T-cell (primary cell): Measurements from ENCODE around the gene PPDPF. TPM values are rescaled to one million over a fixed set of nuclear protein-coding genes. Genes with fewer than 3 reads are reported as not detected.

ENCODE experiments used
- ATAC-seq, 4 experiments: fragments of 200-7000 bp in 3 of 4; fragments of 150-1000 bp in 1 of 4; cut with Tn5 transposase; replicated peaks in 1 of 4; 1 replicate in 3 of 4; 2 replicates in 1 of 4; pipeline ENCODE4 v1.10.0; 2021; ENCODE audit warnings: moderate library complexity in 3 of 4, mild to moderate bottlenecking in 2 of 4, moderate number of reproducible peaks in 1 of 4
- CTCF ChIA-PET, 2 donors: fragments of 300-600 bp; sonication (Branson Sonifier 250); formaldehyde crosslinking; loops; one replicate each; lab custom pipeline; 2022; ENCODE audit warnings: antibody characterized with exemption in 2 of 2; lab: Charles Lee
- POLR2A ChIA-PET, 2 donors: fragments of 300-600 bp; sonication (Branson Sonifier 250); formaldehyde crosslinking; loops; one replicate each; lab custom pipeline; 2022; ENCODE audit warnings: antibody characterized with exemption in 2 of 2; lab: Charles Lee
- DNase-seq, 35 experiments: peaks; one replicate each; pipeline versions ENCODE4 v3.0.0 to v3.0.0-alpha.2; 2013 to 2023
- H3K27ac ChIP-seq: one replicate; pipeline ENCODE4 v1.5.1; 2013; ENCODE audit warnings: low read length
- H3K27me3 ChIP-seq, 2 experiments: replicated peaks in 1 of 2; 1 replicate in 1 of 2; 2 replicates in 1 of 2; pipeline versions ENCODE4 v1.6.1 to v1.7.0; 2013; ENCODE audit warnings: low read length in 1 of 2, mixed read lengths in 1 of 2; ENCODE audit not compliant: control insufficient read depth in 2 of 2, insufficient read depth in 2 of 2; ENCODE audit errors: extremely low read depth in 1 of 2
- H3K36me3 ChIP-seq, 2 donors: 1 replicate in 1 of 2; 2 replicates in 1 of 2; pipeline versions ENCODE4 v1.6.1 to v1.7.0; 2013; ENCODE audit warnings: low read length in 1 of 2; ENCODE audit not compliant: control insufficient read depth in 2 of 2, insufficient read depth in 1 of 2; ENCODE audit errors: extremely low read depth in 1 of 2
- H3K4me1 ChIP-seq, 2 experiments: 1 replicate in 1 of 2; 2 replicates in 1 of 2; pipeline versions ENCODE4 v1.6.1 to v1.7.0; 2013; ENCODE audit warnings: low read length in 2 of 2, mixed read lengths in 1 of 2; ENCODE audit not compliant: insufficient read depth in 2 of 2, control insufficient read depth in 1 of 2; ENCODE audit errors: extremely low read depth in 1 of 2
- H3K4me3 ChIP-seq, 2 donors: 1 replicate in 1 of 2; 2 replicates in 1 of 2; pipeline versions ENCODE4 v1.5.1 to v1.7.0; 2013; ENCODE audit warnings: mild to moderate bottlenecking in 2 of 2, low read length in 1 of 2, moderate library complexity in 1 of 2; ENCODE audit not compliant: control insufficient read depth in 1 of 2; ENCODE audit errors: extremely low read depth in 1 of 2
- H3K9me3 ChIP-seq: 2 replicates; pipeline ENCODE4 v1.7.0; 2013
- H3K27ac Mint-ChIP-seq, 2 donors: one replicate each; pipeline ENCODE4 v1.8.0; 2020 to 2021; ENCODE audit warnings: mild to moderate bottlenecking in 2 of 2, mixed read lengths in 2 of 2
- H3K27me3 Mint-ChIP-seq, 2 donors: one replicate each; pipeline ENCODE4 v1.8.0; 2021 to 2022; ENCODE audit warnings: mixed read lengths in 2 of 2
- H3K36me3 Mint-ChIP-seq: one replicate; pipeline ENCODE4 v1.8.0; 2021; ENCODE audit warnings: mixed read lengths
- H3K4me1 Mint-ChIP-seq, 3 donors: one replicate each; pipeline ENCODE4 v1.8.0; 2020 to 2022; ENCODE audit warnings: mixed read lengths in 3 of 3, mild to moderate bottlenecking in 1 of 3
- H3K4me3 Mint-ChIP-seq, 3 donors: one replicate each; pipeline ENCODE4 v1.8.0; 2020 to 2022; ENCODE audit warnings: mild to moderate bottlenecking in 3 of 3, mixed read lengths in 3 of 3, moderate library complexity in 3 of 3
- H3K9me3 Mint-ChIP-seq, 3 donors: one replicate each; pipeline ENCODE4 v1.8.0; 2020 to 2022; ENCODE audit warnings: mixed read lengths in 3 of 3
- WGBS: methylation state at CpG from one replicate; pipeline ENCODE4 v1.1.5; 2013; ENCODE audit warnings: missing lambda C conversion rate; ENCODE audit not compliant: insufficient coverage; 5-methylcytosine and 5-hydroxymethylcytosine counted together
- total RNA-seq, 35 experiments: library from RNA in 6 of 35; stranded (reverse) in 6 of 35; fragments of 120-200 nt in 1 of 35; gene quantifications; one replicate each; pipeline versions ENCODE4 v1.2.1 to v1.2.4 and lab custom pipeline; 2013 to 2026

Gene PPDPF
- total RNA-seq, 5 donors from 2014 or later (not counting 1 experiment from before 2014, with no cell fraction given), result 147 to 320 (median 300) TPM

DNA sequence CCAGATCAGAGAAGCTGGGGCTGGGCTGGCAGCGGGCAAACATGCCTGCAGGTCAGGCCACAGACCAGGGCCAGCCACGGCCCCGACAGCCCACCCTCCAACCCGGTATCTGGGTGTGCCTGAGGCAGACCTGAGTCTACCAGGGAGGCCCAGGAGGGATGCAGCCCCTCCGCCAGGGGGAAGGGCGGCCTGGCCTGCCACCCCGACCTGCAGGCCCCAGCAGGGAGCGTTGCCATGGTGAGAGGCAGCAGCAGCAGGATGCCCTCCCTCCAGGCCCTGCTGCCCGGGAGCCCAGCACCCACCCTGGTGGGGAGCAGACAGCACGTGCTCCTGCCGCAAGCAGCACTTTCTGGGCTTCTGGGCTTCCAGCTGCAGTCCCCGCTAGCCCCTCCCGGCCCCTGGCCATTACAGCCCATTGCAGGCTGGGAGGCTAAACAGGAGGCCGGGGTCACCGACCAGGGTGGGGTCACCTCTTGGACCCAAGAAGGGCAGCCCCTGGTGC, 17.8 kb upstream of the PPDPF start:
- ChIA-PET POLR2A (no interaction called here), CTCF (no interaction called here)
- Histone ChIP-seq H3K4me3 (no peak overlapping the region), H3K4me1 (peaks cover 0 to 17% of the 10 kb centered on the region in 2 experiments), H3K36me3 (no peaks in the 10 kb centered on the region), H3K27ac (no peak overlapping the region), H3K27me3 (peaks cover 0 to 76% of the 10 kb centered on the region in 2 experiments), H3K9me3 (no peaks in the 10 kb centered on the region)
- Mint-ChIP-seq H3K4me3 (no peak overlapping the region), H3K27me3 (peaks cover 11 to 24% of the 10 kb centered on the region in 2 donors), H3K27ac (no peak overlapping the region), H3K36me3 (peaks cover 5% of the 10 kb centered on the region), H3K4me1 (peaks cover 0 to 4% (median 0%) of the 10 kb centered on the region in 3 donors), H3K9me3 (peaks cover 3 to 10% (median 10%) of the 10 kb centered on the region in 3 donors)
- 85% methylated on average over 14 of the region's 15 CpGs for WGBS
- DNase-seq, result no peak
- ATAC-seq, result no peak

GRCh38 chr20:63503524-63503923, 17.0 kb upstream of the PPDPF start:
- Mint-ChIP-seq H3K4me3 (no peak overlapping the region), H3K27me3 (peaks cover 17 to 29% of the 10 kb centered on the region in 2 donors), H3K9me3 (peaks cover 3 to 10% (median 10%) of the 10 kb centered on the region in 3 donors), H3K36me3 (peaks cover 5% of the 10 kb centered on the region), H3K4me1 (peaks cover 0 to 9% (median 0%) of the 10 kb centered on the region in 3 donors), H3K27ac (no peak overlapping the region)
- H3K4me3 ChIP-seq, result no peak overlapping the region
- WGBS, result 49% methylated on average over 3 of the region's 7 CpGs
- ChIA-PET POLR2A (no interaction called here), CTCF (no interaction called here)
- H3K27ac ChIP-seq, result no peak overlapping the region
- no peaks in the 10 kb centered on the region for H3K36me3 ChIP-seq
- ATAC-seq (no peak), DNase-seq (no peak)
- peaks cover 0 to 9% of the 10 kb centered on the region in 2 experiments for H3K4me1 ChIP-seq
- peaks cover 0 to 75% of the 10 kb centered on the region in 2 experiments for H3K27me3 ChIP-seq
- no peaks in the 10 kb centered on the region for H3K9me3 ChIP-seq

DNA sequence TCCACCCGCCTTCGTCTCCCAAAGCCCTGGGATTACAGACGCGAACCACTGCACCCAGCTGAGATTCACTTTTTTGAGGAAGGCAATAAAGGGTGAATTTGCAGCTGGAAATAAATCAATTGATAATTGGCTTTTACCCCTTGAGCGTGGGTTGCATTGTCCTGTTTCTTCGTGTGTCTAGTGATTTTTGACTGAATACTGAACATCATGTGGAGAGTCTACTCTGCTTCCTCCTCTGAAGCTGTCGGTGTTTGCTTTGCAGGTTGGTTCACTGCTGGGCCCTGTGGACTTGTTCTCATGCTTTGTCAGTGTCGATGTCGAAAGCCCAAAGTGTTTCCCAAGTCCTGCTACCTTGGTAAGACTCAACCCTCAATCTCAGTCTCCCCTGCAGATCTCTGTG, 15.9 kb upstream of the PPDPF start:
- peaks cover 5% of the 10 kb centered on the region for H3K36me3 Mint-ChIP-seq
- ATAC-seq, result no peak
- H3K4me1 Mint-ChIP-seq, result peaks cover 0 to 9% (median 0%) of the 10 kb centered on the region in 3 donors
- CTCF ChIA-PET, result no interaction called here
- POLR2A ChIA-PET, result interaction anchor here in 1 of 2 donors (0.7 kb wide), 1 partner anchor 66 kb away, joined by 5 read pairs; no protein-coding TSS in a partner anchor
- peaks cover 23 to 38% of the 10 kb centered on the region in 2 donors for H3K27me3 Mint-ChIP-seq
- no peaks in the 10 kb centered on the region for H3K9me3 ChIP-seq
- peaks cover 0 to 3% of the 10 kb centered on the region in 2 experiments for H3K4me1 ChIP-seq
- no peaks in the 10 kb centered on the region for H3K36me3 ChIP-seq
- DNase-seq, result no peak
- H3K27ac ChIP-seq, result no peak overlapping the region
- H3K4me3 Mint-ChIP-seq, result no peak overlapping the region
- H3K27me3 ChIP-seq, result peaks cover 0 to 76% of the 10 kb centered on the region in 2 experiments
- peaks cover 3 to 10% (median 10%) of the 10 kb centered on the region in 3 donors for H3K9me3 Mint-ChIP-seq
- WGBS, result 91% methylated on average over 5 of the region's 9 CpGs
- no peak overlapping the region for H3K27ac Mint-ChIP-seq
- peak overlapping the region in 1 of 2 donors; percentile 8 for H3K4me3 ChIP-seq

GRCh38 chr20:63505281-63505680, 15.3 kb upstream of the PPDPF start:
- ChIA-PET CTCF (no interaction called here), POLR2A (interaction anchor here in 1 of 2 donors (0.7 kb wide), 1 partner anchor 66 kb away, joined by 5 read pairs; no protein-coding TSS in a partner anchor)
- Histone ChIP-seq H3K27me3 (peaks cover 3 to 71% of the 10 kb centered on the region in 2 experiments), H3K4me3 (peak overlapping the region in 1 of 2 donors; percentile 8), H3K36me3 (no peaks in the 10 kb centered on the region), H3K4me1 (no peaks in the 10 kb centered on the region), H3K27ac (no peak overlapping the region), H3K9me3 (no peaks in the 10 kb centered on the region)
- H3K27ac Mint-ChIP-seq, result no peak overlapping the region
- peaks cover 3 to 10% (median 10%) of the 10 kb centered on the region in 3 donors for H3K9me3 Mint-ChIP-seq
- H3K36me3 Mint-ChIP-seq, result peaks cover 5% of the 10 kb centered on the region
- 74% methylated on average over 7 of the region's 8 CpGs for WGBS
- no peak for DNase-seq
- ATAC-seq, result no peak
- no peak overlapping the region for H3K4me3 Mint-ChIP-seq
- peaks cover 0 to 9% (median 0%) of the 10 kb centered on the region in 3 donors for H3K4me1 Mint-ChIP-seq
- H3K27me3 Mint-ChIP-seq, result peaks cover 29 to 43% of the 10 kb centered on the region in 2 donors

- ATAC-seq (no peak), DNase-seq (no peak)
- H3K36me3 ChIP-seq, result no peaks in the 10 kb centered on the region
- no peaks in the 10 kb centered on the region for H3K9me3 ChIP-seq
- peaks cover 3 to 69% of the 10 kb centered on the region in 2 experiments for H3K27me3 ChIP-seq
- peaks cover 32 to 44% of the 10 kb centered on the region in 2 donors for H3K27me3 Mint-ChIP-seq
- CTCF ChIA-PET, result no interaction called here
- no peak overlapping the region for H3K27ac Mint-ChIP-seq
- no peak overlapping the region for H3K27ac ChIP-seq
- peaks cover 5% of the 10 kb centered on the region for H3K36me3 Mint-ChIP-seq
- H3K9me3 Mint-ChIP-seq, result peaks cover 3 to 10% (median 10%) of the 10 kb centered on the region in 3 donors
- peak overlapping the region in 1 of 2 donors; percentile 8 for H3K4me3 ChIP-seq
- H3K4me1 ChIP-seq, result no peaks in the 10 kb centered on the region
- peaks cover 0 to 9% (median 0%) of the 10 kb centered on the region in 3 donors for H3K4me1 Mint-ChIP-seq
- POLR2A ChIA-PET, result no interaction called here
- WGBS, result 72% methylated on average over 4 of the region's 12 CpGs
- H3K4me3 Mint-ChIP-seq, result no peak overlapping the region
Observed at GRCh38 chr20:63505723-63506122, 14.8 kb upstream of the PPDPF start.

GRCh38 chr20:63507083-63507743, 13.4 kb upstream of the PPDPF start:
- DNase-seq (no peak), ATAC-seq (no peak)
- POLR2A ChIA-PET, result no interaction called here
- Mint-ChIP-seq H3K4me3 (no peak overlapping the region), H3K27ac (no peak overlapping the region), H3K9me3 (peaks cover 3 to 10% (median 10%) of the 10 kb centered on the region in 3 donors), H3K4me1 (peaks cover 0 to 8% (median 0%) of the 10 kb centered on the region in 3 donors), H3K36me3 (peaks cover 5% of the 10 kb centered on the region), H3K27me3 (peaks cover 36 to 46% of the 10 kb centered on the region in 2 donors)
- Histone ChIP-seq H3K27me3 (peaks cover 3 to 71% of the 10 kb centered on the region in 2 experiments), H3K4me1 (no peaks in the 10 kb centered on the region), H3K4me3 (no peak overlapping the region), H3K27ac (no peak overlapping the region), H3K36me3 (no peaks in the 10 kb centered on the region), H3K9me3 (no peaks in the 10 kb centered on the region)
- 88% methylated on average over 30 of the region's 30 CpGs for WGBS
- CTCF ChIA-PET, result no interaction called here
